ENCODE results near the gene TOM1L2. TPM values are rescaled to one million over a fixed set of nuclear protein-coding genes. Genes with fewer than 3 reads are reported as not detected.

Gene TOM1L2
- total and polyA plus RNA-seq, 2 of the 4 experiments (the other 2 are of a cell fraction), result 34.4 to 51.7 TPM

DNA sequence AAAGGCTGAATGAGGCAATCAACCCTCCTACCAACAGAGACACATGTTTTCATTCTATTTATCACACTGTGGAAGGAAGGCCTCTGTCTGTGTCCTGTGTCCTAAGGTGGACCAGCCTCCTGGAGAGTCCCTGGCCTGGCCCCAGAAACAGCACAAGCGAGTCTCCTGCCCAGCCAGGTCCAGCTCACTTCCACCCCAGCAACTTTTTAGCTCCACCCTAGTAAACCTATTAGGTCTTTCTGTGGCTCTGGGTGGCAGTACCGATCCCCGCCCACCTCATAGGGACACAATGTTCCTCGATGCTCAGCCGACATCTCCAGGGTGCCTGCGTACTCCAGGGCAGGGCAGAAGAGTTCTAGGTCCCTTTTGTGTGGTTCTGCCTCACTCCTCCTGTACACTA is 11.2 kb upstream of the TOM1L2 start:
- Histone ChIP-seq H3K27ac (ENCODE audit: insufficient read depth, low read length) (no peak overlapping the region), H2AK9ac (replicated peaks; ENCODE audit: low read depth, low read length, poor library complexity) (peak overlapping the region; percentile 4), H3K23ac (ENCODE audit: low read depth, low read length) (no peak overlapping the region), H4K20me1 (ENCODE audit: insufficient read depth, low read length) (no peaks in the 10 kb centered on the region), H3K4me3 (ENCODE audit: insufficient read depth, low read depth, low read length) (no peak overlapping the region), H3K18ac (ENCODE audit: low read depth, low read length) (no peak overlapping the region), H3K79me1 (ENCODE audit: low read depth in 1 of 2, low read length in 2 of 2) (no peaks in the 10 kb centered on the region), H4K5ac (ENCODE audit: low read depth, low read length) (no peak overlapping the region), H3K4me1 (ENCODE audit: control insufficient read depth, insufficient read depth, low read length) (peaks cover 2% of the 10 kb centered on the region; the same call in 1 of the 2 replicates), H2BK5ac (ENCODE audit: low read depth, low read length, poor library complexity, severe bottlenecking) (no peak overlapping the region), H2AFZ (replicated peaks; ENCODE audit: low read length, poor library complexity) (peak overlapping the region; percentile 37), H2BK120ac (ENCODE audit: low read depth, low read length) (no peak overlapping the region), H3K36me3 (ENCODE audit: control insufficient read depth, insufficient read depth, low read length) (no peaks in the 10 kb centered on the region), H4K91ac (ENCODE audit: insufficient read depth, low read depth, low read length) (no peak overlapping the region), H3K27me3 (ENCODE audit: control insufficient read depth, insufficient read depth, low read length) (no peaks in the 10 kb centered on the region; the same call in 1 of the 2 replicates), H3K56ac (ENCODE audit: extremely low read depth, insufficient read depth, low read length) (no peak overlapping the region), H2AK5ac (ENCODE audit: low read depth, low read length) (no peak overlapping the region), H2BK20ac (ENCODE audit: low read depth, low read length) (no peak overlapping the region), H3K14ac (replicated peaks; ENCODE audit: low read depth, low read length) (no peak overlapping the region), H3K9me3 (ENCODE audit: control insufficient read depth, insufficient read depth, low read length) (no peaks in the 10 kb centered on the region), H3K4ac (ENCODE audit: low read depth, low read length) (no peak overlapping the region), H3K9me1 (ENCODE audit: insufficient read depth, low read length) (no peaks in the 10 kb centered on the region), H2BK15ac (ENCODE audit: low read depth, low read length) (no peak overlapping the region), H4K8ac (ENCODE audit: low read depth in 2 of 2, low read length in 2 of 2) (no peak overlapping the region), H3K9ac (ENCODE audit: low read depth, low read length) (no peak overlapping the region), H3K4me2 (ENCODE audit: low read depth, low read length) (no peak overlapping the region)
- dilution Hi-C loops (cut with HindIII; ENCODE audit: low sequenced_read_pairs, unreplicated experiment), result no loop called here
- no peak for ATAC-seq (ENCODE audit: low read depth)
- DNase-seq, result no peak
- in situ Hi-C loops (cut with MboI; ENCODE audit: low sequenced_read_pairs), result no loop called here
- TF ChIP-seq MAFK (IDR thresholded peaks at IDR 0.05; ENCODE audit: low read depth, low read length), result no peak
- TF ChIP-seq SMC3 (IDR thresholded peaks at IDR 0.05; ENCODE audit: low read depth, low read length), result no peak
- no peak for TF ChIP-seq NFE2L2 (IDR thresholded peaks at IDR 0.05; ENCODE audit: low read depth, low read length)
- no peak for TF ChIP-seq POLR2A (IDR thresholded peaks at IDR 0.05; ENCODE audit: low read depth, low read length)
- no peak for TF ChIP-seq BHLHE40 (IDR thresholded peaks at IDR 0.05; ENCODE audit: low read depth, low read length)
- POLR2A ChIA-PET (ENCODE audit: unreplicated experiment), result no interaction called here
- no TSS peak for BruUV-seq (replicated peaks)
- 91% methylated on average over 6 of the region's 6 CpGs; no CpG with 5 or more reads in 1 of the 2 experiments for WGBS, 2 experiments (ENCODE audit: extremely low coverage in 2 of 2, insufficient read length in 1 of 2)
- intact Hi-C loops (cut with micrococcal nuclease), result no loop called here
- CTCF ChIA-PET, result no interaction called here

Measured in IMR-90 (cell line).